ENCODE results near the gene RSU1.

RSU1 gene

DNA sequence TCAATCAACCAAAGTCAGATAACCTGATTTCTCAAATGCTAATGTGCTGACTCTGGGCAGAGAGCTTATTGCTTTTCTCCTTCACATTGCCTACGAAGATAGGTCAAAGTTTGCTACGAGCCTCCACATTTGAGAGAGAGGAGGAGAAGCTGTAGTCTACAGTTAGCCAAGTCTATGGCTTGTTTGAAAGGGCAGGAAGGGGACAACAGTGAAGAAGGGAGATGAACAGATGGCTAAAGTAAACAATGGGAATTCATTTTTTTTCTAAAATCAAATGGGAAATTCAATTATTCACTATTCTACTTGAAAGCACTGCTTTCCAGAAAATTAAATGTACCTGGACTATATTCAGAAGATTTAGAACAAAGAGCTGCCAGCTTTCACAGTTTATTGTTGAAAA lies 168.9 kb downstream of the RSU1 start:
- ATAC-seq (replicated peaks) (no peak), DNase-seq (no peak)
- Mint-ChIP-seq H3K36me3 (ENCODE audit: insufficient read depth) (no peaks in the 10 kb centered on the region), H3K9me3 (no peaks in the 10 kb centered on the region), H3K27me3 (no peaks in the 10 kb centered on the region), H3K27ac (no peak overlapping the region), H3K4me3 (no peak overlapping the region), H3K4me1 (ENCODE audit: low read depth in 2 of 2) (peaks cover 15 to 28% of the 10 kb centered on the region in 2 donors)

DNA sequence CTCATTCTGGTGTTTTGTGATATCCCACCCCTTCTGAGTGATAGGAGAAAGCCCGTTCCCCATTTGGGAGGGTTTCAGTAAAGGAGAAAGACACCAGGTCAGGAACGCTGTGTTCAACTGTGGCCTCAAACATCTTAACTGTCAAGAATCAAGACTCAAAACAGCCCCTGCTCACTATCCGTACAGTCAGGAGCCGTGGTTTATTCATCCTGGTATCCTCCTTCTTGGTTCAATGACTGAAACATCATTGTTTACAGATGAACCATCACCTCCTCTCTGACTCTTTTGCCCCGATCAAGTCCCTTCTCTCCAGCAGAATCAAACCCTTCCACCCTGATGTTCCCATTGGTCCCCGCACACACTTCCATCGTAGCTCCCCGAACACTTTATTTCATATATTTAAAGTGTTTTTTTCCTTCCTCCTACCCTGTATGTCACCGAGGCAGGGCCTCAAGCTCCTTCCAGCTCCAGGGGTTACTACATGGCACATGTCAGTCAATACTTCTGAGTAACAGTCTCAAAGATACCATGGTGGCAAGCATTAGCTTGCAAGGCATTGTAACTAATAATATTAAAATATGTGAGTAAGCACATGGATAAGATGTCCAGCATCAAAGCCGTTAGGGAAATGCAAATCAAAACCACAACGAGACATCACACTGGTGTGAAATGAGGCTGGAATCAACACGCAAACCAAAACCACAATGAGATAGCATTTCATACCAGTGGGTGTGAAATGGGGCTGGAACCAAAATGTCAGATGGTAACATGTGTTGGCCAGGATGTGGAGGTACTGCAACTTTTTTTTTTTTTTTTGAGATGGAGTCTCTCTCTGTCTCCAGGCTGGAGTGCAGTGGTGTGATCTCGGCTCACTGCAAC lies 170.8 kb downstream of the RSU1 start:
- Mint-ChIP-seq H3K27me3 (no peaks in the 10 kb centered on the region), H3K9me3 (no peaks in the 10 kb centered on the region), H3K27ac (peak overlapping the region; percentile 1 to 46), H3K4me1 (ENCODE audit: low read depth in 2 of 2) (peaks cover 18 to 33% of the 10 kb centered on the region in 2 donors), H3K4me3 (no peak overlapping the region), H3K36me3 (ENCODE audit: insufficient read depth) (no peaks in the 10 kb centered on the region)
- DNase-seq (no peak), ATAC-seq (replicated peaks) (peak; percentile 22)

DNA sequence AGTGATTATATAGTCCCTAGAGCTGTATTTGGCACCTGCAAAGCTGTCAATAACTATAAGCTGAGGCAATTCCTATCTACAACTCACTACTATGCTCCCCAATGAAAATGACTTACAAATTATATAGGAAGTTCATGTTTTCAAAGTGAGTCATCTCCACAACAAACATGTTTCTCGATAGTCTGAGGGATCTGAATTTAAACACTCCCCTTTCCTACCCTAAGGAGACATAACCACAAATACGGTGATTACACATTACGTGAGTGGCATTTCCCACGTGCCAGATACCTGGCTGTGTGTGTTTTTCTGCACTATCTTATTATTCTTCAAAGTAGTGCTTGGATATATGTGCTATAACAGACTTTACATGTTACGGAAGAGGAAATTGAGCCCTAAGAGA lies 173.1 kb downstream of the RSU1 start:
- Mint-ChIP-seq H3K4me3 (no peak overlapping the region), H3K9me3 (no peaks in the 10 kb centered on the region), H3K4me1 (ENCODE audit: low read depth in 2 of 2) (peaks cover 23 to 44% of the 10 kb centered on the region in 2 donors), H3K36me3 (ENCODE audit: insufficient read depth) (no peaks in the 10 kb centered on the region), H3K27me3 (no peaks in the 10 kb centered on the region), H3K27ac (no peak overlapping the region)
- DNase-seq: no peak
- no peak for ATAC-seq (replicated peaks)

DNA sequence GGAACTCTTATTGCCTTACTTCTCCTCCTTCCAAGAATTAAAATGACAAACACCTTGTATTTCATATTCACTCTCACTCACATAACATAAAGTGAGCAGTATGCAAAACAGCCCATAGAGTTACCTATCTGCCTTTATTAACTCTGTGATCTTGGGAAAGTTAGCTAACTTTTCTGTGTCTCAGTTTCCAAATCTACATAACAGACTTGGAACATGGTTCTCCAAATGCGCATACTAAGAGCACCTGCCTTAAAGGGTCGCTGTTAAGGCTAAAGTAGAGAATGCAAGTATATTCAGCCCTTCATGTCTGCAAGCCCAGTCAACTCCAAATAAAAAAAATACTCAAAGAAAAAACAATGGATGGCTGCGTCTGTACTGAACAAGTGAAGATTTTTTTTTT lies 173.7 kb downstream of the RSU1 start:
- no peak overlapping the region for H3K4me3 Mint-ChIP-seq
- peaks cover 23 to 43% of the 10 kb centered on the region in 2 donors for H3K4me1 Mint-ChIP-seq (ENCODE audit: low read depth in 2 of 2)
- H3K36me3 Mint-ChIP-seq (ENCODE audit: insufficient read depth): no peaks in the 10 kb centered on the region
- H3K9me3 Mint-ChIP-seq: no peaks in the 10 kb centered on the region
- no peaks in the 10 kb centered on the region for H3K27me3 Mint-ChIP-seq
- no peak for DNase-seq
- no peak for ATAC-seq (replicated peaks)
- H3K27ac Mint-ChIP-seq: no peak overlapping the region

DNA sequence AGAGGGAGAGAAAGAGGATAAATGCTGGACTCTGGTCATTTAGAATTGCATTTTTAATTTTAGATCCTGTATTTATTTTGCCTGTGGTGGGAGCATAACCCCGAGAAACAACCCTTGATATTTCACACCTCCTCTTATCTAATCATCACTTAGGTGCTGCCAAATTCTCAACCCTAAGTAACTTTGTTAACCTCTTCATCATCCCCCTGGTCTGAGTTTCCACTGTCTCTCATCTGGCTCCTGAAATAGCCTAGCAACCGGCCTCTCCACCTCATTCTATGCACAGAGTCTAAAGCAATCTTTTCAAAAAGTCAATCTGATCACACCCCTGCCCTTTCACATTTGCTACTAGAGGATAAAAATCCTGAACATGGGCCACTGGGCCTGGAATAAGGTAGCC lies 177.1 kb downstream of the RSU1 start:
- no peaks in the 10 kb centered on the region for H3K36me3 Mint-ChIP-seq (ENCODE audit: insufficient read depth)

DNA sequence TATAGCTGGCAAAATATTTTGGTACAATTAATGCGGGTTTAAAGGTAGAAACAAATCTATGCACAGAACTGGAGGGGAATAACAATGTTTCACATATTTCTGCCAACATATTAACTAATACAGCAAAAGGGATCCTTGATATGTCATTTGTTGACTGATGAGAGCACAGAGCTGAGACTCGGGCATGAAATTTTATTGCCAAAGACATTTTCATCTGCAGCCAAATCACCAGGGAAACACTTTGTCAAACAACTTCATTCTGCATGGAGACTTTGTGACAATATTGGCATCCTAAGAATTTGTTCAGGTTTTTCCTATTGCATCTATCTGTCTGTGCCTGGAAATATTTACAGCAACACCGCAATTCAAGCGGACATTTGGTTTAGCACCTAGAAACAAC lies 177.8 kb downstream of the RSU1 start:
- ATAC-seq (replicated peaks) (no peak), DNase-seq (no peak)
- Mint-ChIP-seq H3K4me3 (no peak overlapping the region), H3K36me3 (ENCODE audit: insufficient read depth) (no peaks in the 10 kb centered on the region), H3K9me3 (no peaks in the 10 kb centered on the region), H3K27me3 (no peaks in the 10 kb centered on the region), H3K27ac (no peak overlapping the region), H3K4me1 (ENCODE audit: low read depth in 2 of 2) (peaks cover 10 to 23% of the 10 kb centered on the region in 2 donors)

More for the DNA sequence above, 177.1 kb downstream of the RSU1 start:
- H3K27ac Mint-ChIP-seq: no peak overlapping the region
- H3K9me3 Mint-ChIP-seq: no peaks in the 10 kb centered on the region
- peaks cover 10 to 26% of the 10 kb centered on the region in 2 donors for H3K4me1 Mint-ChIP-seq (ENCODE audit: low read depth in 2 of 2)
- DNase-seq (no peak), ATAC-seq (replicated peaks) (no peak)
- H3K27me3 Mint-ChIP-seq: no peaks in the 10 kb centered on the region
- H3K4me3 Mint-ChIP-seq: no peak overlapping the region

DNA sequence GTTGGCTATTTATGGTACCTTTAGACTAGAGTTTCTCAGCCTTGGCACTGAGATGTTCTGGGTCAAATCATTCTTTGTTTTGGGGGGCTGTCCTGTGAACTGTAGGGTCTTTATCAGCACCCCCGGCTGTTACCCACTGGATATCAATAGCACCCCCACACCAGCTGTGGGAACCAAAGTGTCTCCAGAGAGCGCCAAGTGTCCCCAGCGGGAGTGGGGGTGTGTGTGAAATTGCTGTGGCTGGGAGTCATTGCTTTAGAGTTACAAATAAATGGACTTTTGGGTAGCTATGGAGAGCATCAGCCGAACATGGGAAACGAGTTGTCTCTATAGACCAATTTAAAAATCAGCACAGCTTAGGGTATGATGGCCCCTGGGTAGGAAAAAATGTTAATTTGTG lies 184.2 kb downstream of the RSU1 start:
- Mint-ChIP-seq H3K27ac (no peak overlapping the region), H3K4me3 (no peak overlapping the region), H3K9me3 (no peaks in the 10 kb centered on the region), H3K36me3 (ENCODE audit: insufficient read depth) (peaks cover 3% of the 10 kb centered on the region), H3K4me1 (ENCODE audit: low read depth in 2 of 2) (peaks cover 0 to 8% of the 10 kb centered on the region in 2 donors), H3K27me3 (no peaks in the 10 kb centered on the region)
- ATAC-seq (replicated peaks): no peak
- DNase-seq: no peak

DNA sequence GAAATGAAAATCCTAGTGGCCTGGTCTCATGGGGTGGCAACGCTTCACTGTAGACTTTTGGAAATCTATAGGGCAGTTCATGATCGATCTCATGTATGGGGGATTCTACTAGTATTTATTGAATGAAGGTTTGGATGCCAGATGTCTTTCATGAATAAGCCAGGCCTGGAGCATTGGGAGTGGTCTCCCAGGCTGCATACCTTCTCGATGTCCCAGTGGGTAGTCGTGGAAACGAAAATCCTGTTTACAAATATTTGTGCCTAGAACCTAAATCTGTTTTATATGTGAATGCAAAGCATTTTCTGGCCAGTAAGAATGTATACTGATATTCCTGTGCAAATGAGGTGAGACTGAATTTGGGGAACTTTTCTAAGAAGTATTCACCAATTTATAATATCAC lies 190.5 kb downstream of the RSU1 start:
- Mint-ChIP-seq H3K27me3 (no peaks in the 10 kb centered on the region), H3K4me3 (no peak overlapping the region), H3K27ac (no peak overlapping the region), H3K9me3 (no peaks in the 10 kb centered on the region), H3K36me3 (ENCODE audit: insufficient read depth) (peaks cover 4% of the 10 kb centered on the region), H3K4me1 (ENCODE audit: low read depth in 2 of 2) (peaks cover 4 to 8% of the 10 kb centered on the region in 2 donors)
- DNase-seq (no peak), ATAC-seq (replicated peaks) (no peak)

DNA sequence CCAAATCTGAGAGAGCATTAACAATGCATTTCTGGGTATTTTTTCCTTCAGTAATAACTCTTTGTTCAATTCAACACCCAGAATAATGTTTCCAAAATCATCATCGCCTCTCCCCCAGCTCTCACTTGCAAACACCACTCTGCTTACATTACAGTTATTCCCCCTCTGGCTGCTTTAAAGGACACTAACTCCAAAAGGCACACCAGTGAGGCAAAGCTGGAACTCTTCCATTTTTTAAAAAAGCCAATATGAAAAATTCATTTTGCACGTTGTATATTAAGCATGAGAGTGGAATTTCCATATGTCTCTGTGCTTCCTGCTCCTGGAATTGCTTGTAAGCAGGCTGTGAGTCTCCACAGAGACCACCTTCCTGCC lies 204.3 kb downstream of the RSU1 start:
- Mint-ChIP-seq H3K27ac (no peak overlapping the region), H3K4me1 (ENCODE audit: low read depth in 2 of 2) (peaks cover 4 to 5% of the 10 kb centered on the region in 2 donors), H3K36me3 (ENCODE audit: insufficient read depth) (no peaks in the 10 kb centered on the region), H3K9me3 (peaks cover 6 to 13% of the 10 kb centered on the region in 2 donors), H3K27me3 (no peaks in the 10 kb centered on the region), H3K4me3 (no peak overlapping the region)
- DNase-seq (no peak), ATAC-seq (replicated peaks) (no peak)

DNA sequence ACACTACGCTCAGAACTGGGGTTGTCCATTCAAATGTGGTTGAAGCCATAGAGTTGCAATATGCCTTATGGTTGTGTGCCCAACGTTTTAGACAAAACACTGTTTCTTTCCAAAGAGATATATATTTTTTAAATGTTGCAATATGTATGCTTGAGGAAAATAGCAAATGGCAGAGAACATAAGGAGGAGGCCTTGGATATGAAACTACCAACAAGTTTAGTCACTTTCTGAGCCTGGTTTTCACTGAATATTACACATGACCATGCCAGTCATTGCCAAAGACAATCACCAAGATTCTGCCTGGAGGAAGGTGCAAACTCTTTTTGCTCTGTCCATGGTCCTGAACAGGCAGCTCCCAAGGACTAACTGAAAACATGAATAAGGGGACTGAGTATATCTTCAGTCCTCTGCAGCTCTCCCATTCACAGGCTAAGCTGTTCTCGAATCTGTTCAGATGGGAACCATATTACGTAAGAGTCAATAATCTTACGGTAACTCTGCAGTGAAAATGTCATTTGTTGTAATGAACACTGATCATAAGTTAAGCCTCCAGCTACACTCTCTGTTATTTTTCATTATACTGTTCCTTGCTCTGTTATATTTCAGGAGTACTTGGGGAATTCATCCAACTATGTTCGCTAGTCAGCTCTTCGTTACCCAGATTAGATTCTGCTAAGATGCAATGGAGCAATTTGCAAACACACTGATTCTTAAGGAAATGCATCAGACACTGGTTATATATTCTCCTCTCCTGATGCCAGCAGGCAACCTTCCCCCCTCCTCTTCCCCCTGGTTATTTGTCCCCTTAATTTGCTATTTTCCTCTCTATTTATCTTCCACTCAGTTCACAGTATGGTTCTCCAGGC lies 204.9 kb downstream of the RSU1 start:
- Mint-ChIP-seq H3K27me3 (no peaks in the 10 kb centered on the region), H3K4me1 (ENCODE audit: low read depth in 2 of 2) (peaks cover 4 to 5% of the 10 kb centered on the region in 2 donors), H3K9me3 (peaks cover 6 to 13% of the 10 kb centered on the region in 2 donors), H3K27ac (no peak overlapping the region), H3K4me3 (no peak overlapping the region), H3K36me3 (ENCODE audit: insufficient read depth) (no peaks in the 10 kb centered on the region)
- DNase-seq (no peak), ATAC-seq (replicated peaks) (no peak)

DNA sequence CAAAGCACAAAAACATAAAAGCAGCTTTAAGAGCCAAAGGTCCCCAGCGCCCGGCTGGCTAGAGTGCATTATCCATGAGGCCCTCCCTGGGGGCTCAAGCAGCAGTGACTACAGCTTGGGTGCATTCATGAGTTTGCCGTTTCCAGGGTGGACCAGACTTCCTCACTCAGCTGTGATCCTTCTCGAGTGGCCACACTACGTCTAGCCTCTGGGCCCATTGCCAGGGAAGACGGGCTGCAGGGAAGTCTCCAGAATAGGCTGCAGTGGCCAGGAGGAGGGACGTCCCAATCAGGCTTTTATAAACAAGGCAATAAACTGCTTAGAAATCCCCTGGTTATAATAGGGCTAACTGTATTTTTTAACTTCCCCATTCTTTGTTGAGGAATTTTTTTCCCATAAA lies 206.2 kb downstream of the RSU1 start:
- H3K36me3 Mint-ChIP-seq (ENCODE audit: insufficient read depth): no peaks in the 10 kb centered on the region
- peaks cover 2 to 4% of the 10 kb centered on the region in 2 donors for H3K4me1 Mint-ChIP-seq (ENCODE audit: low read depth in 2 of 2)
- ATAC-seq (replicated peaks) (no peak), DNase-seq (no peak)
- no peak overlapping the region for H3K27ac Mint-ChIP-seq
- H3K4me3 Mint-ChIP-seq: no peak overlapping the region
- no peaks in the 10 kb centered on the region for H3K27me3 Mint-ChIP-seq
- H3K9me3 Mint-ChIP-seq: peaks cover 6 to 7% of the 10 kb centered on the region in 2 donors

DNA sequence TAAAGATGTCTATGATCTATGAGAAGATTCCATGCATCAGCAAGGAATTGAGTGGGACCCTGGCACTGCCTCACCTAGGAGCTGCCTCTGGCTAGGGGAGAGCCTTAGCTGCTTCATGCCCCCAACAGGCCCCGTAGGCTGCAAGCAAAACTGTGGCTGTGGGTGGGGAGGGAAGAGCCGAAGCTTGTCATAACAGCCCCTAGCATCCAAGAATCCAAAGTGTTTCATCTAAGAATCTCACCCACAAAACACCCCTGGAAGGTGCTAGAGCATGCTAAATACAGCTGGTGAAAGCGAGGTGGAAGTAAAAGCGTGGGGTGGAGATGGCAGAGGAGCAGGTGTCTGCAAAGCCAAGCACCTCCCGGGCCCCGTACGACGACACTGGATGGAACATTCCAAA lies 208.0 kb downstream of the RSU1 start:
- H3K36me3 Mint-ChIP-seq (ENCODE audit: insufficient read depth): no peaks in the 10 kb centered on the region
- DNase-seq (no peak), ATAC-seq (replicated peaks) (no peak)
- H3K4me3 Mint-ChIP-seq: no peak overlapping the region
- H3K9me3 Mint-ChIP-seq: no peaks in the 10 kb centered on the region
- no peaks in the 10 kb centered on the region for H3K4me1 Mint-ChIP-seq (ENCODE audit: low read depth in 2 of 2)
- H3K27ac Mint-ChIP-seq: no peak overlapping the region
- no peaks in the 10 kb centered on the region for H3K27me3 Mint-ChIP-seq

DNA sequence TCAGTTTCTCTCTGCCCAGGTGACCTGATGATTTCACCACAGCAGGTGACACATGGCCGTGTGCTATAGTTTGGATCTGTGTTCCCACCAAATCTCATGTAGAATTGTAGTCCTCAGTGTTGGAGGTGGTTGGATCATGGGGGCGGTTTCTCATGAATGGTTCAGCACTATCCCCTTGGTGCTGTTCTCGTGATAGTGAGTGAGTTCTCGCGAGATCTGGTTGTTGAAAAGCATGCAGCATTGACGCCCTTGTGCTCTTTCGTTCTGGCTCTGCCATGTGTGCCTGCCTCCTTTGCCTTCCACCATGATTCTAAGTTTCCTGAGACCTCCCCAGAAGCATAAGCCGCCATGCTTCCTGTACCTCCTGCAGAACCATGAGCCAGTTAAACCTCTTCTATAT lies 210.3 kb downstream of the RSU1 start:
- DNase-seq (no peak), ATAC-seq (replicated peaks) (no peak)
- no peaks in the 10 kb centered on the region for H3K9me3 Mint-ChIP-seq
- H3K27me3 Mint-ChIP-seq: no peaks in the 10 kb centered on the region
- H3K36me3 Mint-ChIP-seq (ENCODE audit: insufficient read depth): no peaks in the 10 kb centered on the region
- no peak overlapping the region for H3K27ac Mint-ChIP-seq
- H3K4me1 Mint-ChIP-seq (ENCODE audit: low read depth in 2 of 2): no peaks in the 10 kb centered on the region
- H3K4me3 Mint-ChIP-seq: no peak overlapping the region

DNA sequence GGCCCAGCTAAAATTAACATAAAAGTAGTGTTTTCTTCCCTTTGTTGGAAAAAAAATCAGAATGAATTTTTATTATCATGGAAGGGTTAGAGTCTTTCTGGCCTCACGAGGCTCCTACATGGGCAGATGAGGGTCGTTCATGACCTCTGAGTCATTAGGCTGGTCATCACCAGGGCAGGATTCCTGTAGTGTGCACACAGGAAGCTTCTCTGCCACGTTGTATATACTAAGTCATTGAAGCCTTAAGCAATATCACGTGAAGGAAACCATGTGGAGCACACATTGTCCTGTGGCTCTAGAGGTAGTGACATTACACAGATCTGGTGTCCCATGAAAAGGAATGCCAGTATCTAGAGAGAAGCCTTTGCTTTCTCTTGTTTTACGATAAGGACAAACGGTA lies 210.8 kb downstream of the RSU1 start:
- Mint-ChIP-seq H3K27me3 (no peaks in the 10 kb centered on the region), H3K4me1 (ENCODE audit: low read depth in 2 of 2) (no peaks in the 10 kb centered on the region), H3K9me3 (no peaks in the 10 kb centered on the region), H3K4me3 (no peak overlapping the region), H3K27ac (no peak overlapping the region), H3K36me3 (ENCODE audit: insufficient read depth) (no peaks in the 10 kb centered on the region)
- no peak for DNase-seq
- ATAC-seq (replicated peaks): no peak

Measured in effector memory CD8-positive, alpha-beta T cell (primary cell).